Stomach (tissue), 9 donors: ENCODE data around the gene C17orf113. TPM values are rescaled to one million over a fixed set of nuclear protein-coding genes. Genes with fewer than 3 reads are reported as not detected.
A peak's percentile ranks its signal among the peaks of the same experiment; 100 is the strongest.

ENCODE experiments used
- DNase-seq, 2 donors: peaks; one replicate each; pipeline versions ENCODE4 v3.0.0 to v3.0.0-alpha.2; 2013 to 2019
- H3K27ac ChIP-seq, 5 donors: fragments of 200-600 bp in 4 of 5; sonication (generic) in 4 of 5; one replicate each; pipeline ENCODE4 v1.5.1; 2013 to 2019; ENCODE audit warnings: mild to moderate bottlenecking in 1 of 5, moderate library complexity in 1 of 5
- H3K27me3 ChIP-seq, 3 donors: fragments of 200-600 bp; sonication (generic); one replicate each; pipeline ENCODE4 v1.5.1; 2017 to 2019; ENCODE audit warnings: mixed run types in 1 of 3
- H3K36me3 ChIP-seq, 4 donors: fragments of 200-600 bp; sonication (generic); 1 replicate in 3 of 4; 2 replicates in 1 of 4; pipeline ENCODE4 v1.5.1; 2016 to 2019
- H3K4me1 ChIP-seq, 4 donors: fragments of 200-600 bp; sonication (generic); one replicate each; pipeline ENCODE4 v1.5.1; 2016 to 2019
- H3K4me3 ChIP-seq, 4 donors: fragments of 200-600 bp; sonication (generic) in 3 of 4; one replicate each; pipeline ENCODE4 v1.5.1; 2016 to 2019; ENCODE audit warnings: mild to moderate bottlenecking in 1 of 4
- H3K9me3 ChIP-seq, 4 donors: fragments of 200-600 bp; sonication (generic); one replicate each; pipeline ENCODE4 v1.5.1; 2016 to 2019
- CTCF ChIP-seq, 7 experiments: fragments of 450-650 bp in 4 of 7; fragments of 200-600 bp in 3 of 7; sonication (generic) in 3 of 7; IDR thresholded peaks; one replicate each; pipeline ENCODE4 v1.5.1; 2016 to 2019; ENCODE audit warnings: antibody characterized with exemption in 7 of 7, control low read depth in 2 of 7, mild to moderate bottlenecking in 1 of 7
- EP300 ChIP-seq: sonication (generic); formaldehyde crosslinking; IDR thresholded peaks from one replicate; pipeline ENCODE4 v1.6.1; 2017; ENCODE audit warnings: antibody characterized with exemption
- POLR2A ChIP-seq, 4 donors: fragments of 450-650 bp; IDR thresholded peaks; one replicate each; pipeline ENCODE4 v1.6.1; 2016; ENCODE audit warnings: antibody characterized with exemption in 4 of 4, control low read depth in 2 of 4, mild to moderate bottlenecking in 1 of 4, moderate library complexity in 1 of 4
- POLR2AphosphoS5 ChIP-seq, 3 donors: sonication (generic); formaldehyde crosslinking; IDR thresholded peaks; one replicate each; pipeline ENCODE4 v1.6.1; 2016; ENCODE audit warnings: antibody characterized with exemption in 3 of 3
- WGBS, 5 donors: extraction: QIAGEN DNeasy Blood & Tissue Kit in 3 of 5; methylation state at CpG; one replicate each; pipeline versions ENCODE4 v1.1.5 to v1.1.7; 2013 to 2018; 5-methylcytosine and 5-hydroxymethylcytosine counted together
- intact Hi-C: fragments of 100-400 bp; cut with DNase I; formaldehyde crosslinking; loops from one replicate; pipeline ENCODE4 v1.15.1; 2023; ENCODE audit warnings: low total_unique reads
- polyA plus RNA-seq, 3 donors: library from polyadenylated mRNA; stranded (reverse); fragments of 200-250 nt; gene quantifications; one replicate each; pipeline ENCODE4 v1.2.3, GENCODE V29; 2013
- total RNA-seq, 5 donors: library from RNA; depleted of rRNA; stranded (reverse); fragments of >200 nt; gene quantifications; one replicate each; pipeline versions ENCODE4 v1.1.0 to v1.2.3, GENCODE V29; 2014 to 2016
- donor health status: healthy with polysubstance abuse.
- donor health status: Bipolar disorder and iron deficiency.
- donor health status: healthy.

Gene C17orf113
- total and polyA plus RNA-seq, 8 donors, result 0.31 to 5.2 (median 1.4) TPM; not detected in 2

- H3K27me3 ChIP-seq, result peaks cover 0 to 26% (median 9%) of the 10 kb centered on the region in 3 donors
- no peaks in the 10 kb centered on the region for H3K9me3 ChIP-seq
- 93 to 98% (median 95%) methylated on average over 6 to 10 of the region's 10 CpGs for WGBS, 5 donors
- peaks cover 0 to 7% (median 3%) of the 10 kb centered on the region in 4 donors for H3K36me3 ChIP-seq
- H3K4me1 ChIP-seq, result peaks cover 0 to 11% (median 7%) of the 10 kb centered on the region in 4 donors
- H3K27ac ChIP-seq, result no peak overlapping the region
- H3K4me3 ChIP-seq, result no peak overlapping the region
- no peak for DNase-seq
- TF ChIP-seq POLR2AphosphoS5 (IDR thresholded peaks at IDR 0.05) (no peak), CTCF (IDR thresholded peaks at IDR 0.05) (no peak), POLR2A (IDR thresholded peaks at IDR 0.05) (no peak), EP300 (no peak)
- intact Hi-C loops, result no loop called here
Observed at GRCh38 chr17:42040818-42041217, 9.6 kb downstream of the C17orf113 start.

- no peak for TF ChIP-seq CTCF (IDR thresholded peaks at IDR 0.05)
- TF ChIP-seq POLR2A (IDR thresholded peaks at IDR 0.05), result no peak
- TF ChIP-seq EP300, result no peak
- TF ChIP-seq POLR2AphosphoS5 (IDR thresholded peaks at IDR 0.05), result no peak
- no peak overlapping the region for H3K27ac ChIP-seq
- peaks cover 0 to 11% (median 7%) of the 10 kb centered on the region in 4 donors for H3K4me1 ChIP-seq
- DNase-seq, result peak in 1 of 2 donors; percentile 40
- peak overlapping the region in 3 of 4 donors; percentile 16 to 21 (median 21) for H3K4me3 ChIP-seq
- H3K36me3 ChIP-seq, result peaks cover 0 to 7% (median 3%) of the 10 kb centered on the region in 4 donors
- H3K27me3 ChIP-seq, result peaks cover 0 to 26% (median 9%) of the 10 kb centered on the region in 3 donors
- no peaks in the 10 kb centered on the region for H3K9me3 ChIP-seq
- 32 to 91% (median 46%) methylated on average over 4 to 77 of the region's 77 CpGs for WGBS, 5 donors
- intact Hi-C loops, result no loop called here
Observed at GRCh38 chr17:42039794-42040763, 10.3 kb downstream of the C17orf113 start.

- H3K9me3 ChIP-seq, result no peaks in the 10 kb centered on the region
- 68 to 76% (median 69%) methylated on average over 5 of the region's 5 CpGs for WGBS, 5 donors
- H3K27me3 ChIP-seq, result peaks cover 0 to 26% (median 9%) of the 10 kb centered on the region in 3 donors
- no peak for DNase-seq
- peaks cover 0 to 11% (median 7%) of the 10 kb centered on the region in 4 donors for H3K4me1 ChIP-seq
- no peak overlapping the region for H3K4me3 ChIP-seq
- TF ChIP-seq POLR2A (IDR thresholded peaks at IDR 0.05), result no peak
- TF ChIP-seq CTCF (IDR thresholded peaks at IDR 0.05), result no peak
- no peak for TF ChIP-seq EP300
- no peak for TF ChIP-seq POLR2AphosphoS5 (IDR thresholded peaks at IDR 0.05)
- peaks cover 0 to 7% (median 3%) of the 10 kb centered on the region in 4 donors for H3K36me3 ChIP-seq
- intact Hi-C loops, result no loop called here
- H3K27ac ChIP-seq, result no peak overlapping the region
Observed at GRCh38 chr17:42038221-42038973, 12.0 kb downstream of the C17orf113 start.

- H3K4me3 ChIP-seq, result no peak overlapping the region
- TF ChIP-seq EP300 (no peak), POLR2AphosphoS5 (IDR thresholded peaks at IDR 0.05) (no peak), CTCF (IDR thresholded peaks at IDR 0.05) (no peak), POLR2A (IDR thresholded peaks at IDR 0.05) (no peak)
- WGBS, 5 donors, result 37 to 52% (median 47%) methylated on average over 5 to 6 of the region's 6 CpGs
- H3K27me3 ChIP-seq, result peaks cover 0 to 12% (median 0%) of the 10 kb centered on the region in 3 donors
- no peak overlapping the region for H3K27ac ChIP-seq
- DNase-seq, result no peak
- intact Hi-C loops, result no loop called here
- H3K4me1 ChIP-seq, result no peaks in the 10 kb centered on the region
- no peaks in the 10 kb centered on the region for H3K36me3 ChIP-seq
- H3K9me3 ChIP-seq, result no peaks in the 10 kb centered on the region
Observed at GRCh38 chr17:42034059-42034458, 16.3 kb downstream of the C17orf113 start.
